ENCODE measurements around the gene LUC7L2.
"Not testable (repeated sequence)": the region's sequence is repeated elsewhere in the genome, so short reads cannot be mapped to it uniquely, and the experiment has no call there.

Gene LUC7L2

GRCh38 chr7:139359366-139360209 is at the start of gene LUC7L2:
Gene LUC7L2, plus strand, starts transcription at chr7:139359894. Its CDS starts 368 bp downstream, at chr7:139360262.
- DNase-seq = peak; percentile 98

GRCh38 chr7:139317939-139318505 is 41.7 kb upstream of the LUC7L2 start:
- no peak for DNase-seq

GRCh38 chr7:139321071-139321745 is 38.5 kb upstream of the LUC7L2 start:
- DNase-seq = no peak

- not testable (repeated sequence) for DNase-seq
Measured at GRCh38 chr7:139324709-139325108, 35.0 kb upstream of the LUC7L2 start.

DNA sequence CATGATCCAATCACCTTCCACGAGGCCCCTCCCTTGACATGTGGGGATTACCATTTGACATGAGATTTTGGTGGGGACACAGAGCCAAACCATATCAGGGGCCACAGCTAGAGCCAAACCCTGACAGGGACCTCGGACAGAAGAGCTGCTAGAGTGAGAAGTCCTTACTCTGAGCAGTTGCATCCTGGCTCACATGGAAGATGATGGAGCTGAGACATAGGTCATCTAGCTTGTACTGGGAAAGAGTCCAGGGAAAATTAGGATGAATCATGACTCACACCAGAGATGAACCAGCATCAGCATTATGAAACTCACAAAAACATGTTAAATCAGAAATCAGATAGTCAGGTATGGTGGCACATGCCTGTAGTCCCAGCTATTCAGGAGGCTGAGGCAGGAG is 31.3 kb upstream of the LUC7L2 start:
- peak; percentile 70 for DNase-seq

GRCh38 chr7:139329119-139329518 is 30.6 kb upstream of the LUC7L2 start:
- DNase-seq = no peak

DNA sequence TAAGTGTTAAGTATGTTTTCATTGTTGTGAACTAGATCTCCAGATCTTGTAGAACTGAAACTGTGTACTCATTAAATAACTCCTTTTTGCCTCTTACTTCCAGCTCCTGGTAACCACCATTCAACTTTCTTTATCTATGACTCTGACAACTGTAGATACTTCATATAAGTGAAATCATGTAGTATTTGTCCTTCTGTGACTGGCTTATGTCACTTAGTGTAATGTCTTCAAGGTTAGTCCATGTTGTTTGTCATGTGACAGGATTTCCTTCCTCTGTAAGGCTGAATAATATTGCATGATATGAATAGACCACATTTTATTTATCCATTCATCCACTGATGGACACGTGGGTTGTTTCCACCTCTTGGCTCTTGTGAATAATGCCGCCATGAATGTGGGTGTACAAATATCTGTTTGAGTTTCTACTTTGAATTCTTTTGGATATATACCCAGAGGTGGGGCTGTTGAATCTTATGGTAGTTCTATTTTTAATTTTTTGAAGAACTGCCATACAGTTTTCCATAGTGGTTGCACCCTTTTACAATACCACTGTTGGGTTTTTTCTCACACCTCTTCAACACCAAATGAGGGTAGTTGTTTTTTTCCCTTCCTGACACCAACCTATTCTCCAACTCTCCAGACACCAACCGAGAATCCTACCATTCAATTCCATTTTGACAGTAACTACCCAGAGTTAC is 29.2 kb upstream of the LUC7L2 start:
- no peak for DNase-seq

DNA sequence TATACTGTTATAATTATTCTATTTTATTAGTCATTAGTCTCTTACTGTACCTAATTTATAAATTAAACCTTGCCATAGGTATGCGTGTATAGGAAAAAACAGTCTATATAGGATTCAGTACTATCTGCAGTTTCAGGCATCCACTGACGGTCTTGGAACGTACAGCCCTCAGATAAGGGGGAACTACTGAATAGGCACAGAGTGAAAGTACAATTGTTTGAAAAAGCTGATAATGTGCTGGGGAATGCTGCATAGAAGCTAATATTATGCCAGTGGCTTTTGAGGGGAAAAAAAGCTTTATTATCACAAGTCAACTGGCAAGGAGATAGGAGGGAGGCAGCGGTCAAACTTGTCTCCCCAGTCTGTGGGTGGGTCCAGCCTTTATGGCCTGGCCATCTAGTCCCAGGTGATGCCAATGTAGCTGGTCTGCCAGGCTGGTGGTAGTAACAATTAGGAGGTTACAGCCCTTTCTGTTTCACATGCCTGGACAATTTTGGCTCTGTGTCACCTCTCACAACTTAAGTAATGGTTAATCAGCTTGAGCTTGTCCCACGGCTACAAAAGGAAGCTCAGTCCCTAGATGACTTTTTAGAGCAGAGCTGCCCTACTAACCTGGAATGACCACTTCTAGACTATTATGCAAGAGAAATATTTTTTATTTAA is 26.9 kb upstream of the LUC7L2 start:
- no peak for DNase-seq

- DNase-seq = not testable (repeated sequence)
Measured at GRCh38 chr7:139333443-139333842, 26.3 kb upstream of the LUC7L2 start.

DNA sequence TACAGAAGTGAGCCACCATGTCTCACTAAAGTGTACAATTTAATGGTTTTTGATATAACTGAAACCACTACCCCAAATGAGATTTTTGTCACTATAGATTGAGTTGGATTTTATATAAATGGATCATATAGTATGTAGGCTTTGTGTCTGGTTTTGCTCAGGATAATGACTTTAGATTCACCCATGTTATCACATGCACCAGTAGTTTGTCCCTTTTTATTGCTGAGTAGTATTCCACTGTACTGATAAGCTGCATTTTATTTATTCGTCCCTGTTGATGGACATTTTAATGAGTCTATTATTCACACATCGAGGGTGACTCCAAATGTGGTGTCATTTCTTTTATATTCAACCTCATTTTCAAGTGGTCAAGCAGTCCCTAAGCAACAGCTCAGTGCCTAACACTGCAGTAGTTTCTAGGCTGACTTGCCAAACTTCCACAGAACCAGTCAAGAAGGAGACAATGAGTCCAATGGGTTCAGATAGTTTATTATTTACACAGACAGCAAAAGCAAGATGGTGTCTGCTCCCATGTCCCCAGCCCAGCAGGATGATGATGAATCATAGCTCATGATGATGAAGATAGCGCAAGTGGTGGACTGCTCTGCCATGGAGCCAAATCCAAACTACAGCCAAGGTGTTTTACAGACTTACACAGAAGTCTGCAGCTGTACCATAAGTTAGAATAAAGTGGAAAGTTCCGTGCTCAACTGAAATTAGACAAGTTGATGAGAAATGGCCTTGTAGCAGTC is 25.1 kb upstream of the LUC7L2 start:
- DNase-seq = no peak

DNA sequence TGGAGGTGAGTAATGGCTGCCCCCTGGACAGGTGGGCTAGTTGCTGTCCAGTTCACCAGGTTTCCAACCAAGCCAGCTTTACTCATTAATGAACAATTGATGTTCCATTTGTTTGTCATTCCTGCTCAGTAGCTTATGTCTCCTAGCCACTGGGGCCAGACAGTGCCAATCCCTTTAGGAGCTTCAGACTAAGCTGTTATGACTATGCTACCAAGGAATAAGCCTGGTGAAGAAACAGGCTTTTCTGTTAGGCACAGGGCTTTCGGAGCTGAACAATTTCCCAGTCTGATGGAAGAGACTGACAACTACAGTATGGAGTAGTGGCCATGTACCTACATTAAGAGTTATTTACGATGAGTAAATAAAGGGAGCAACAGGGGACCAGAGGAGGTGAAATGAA is 20.7 kb upstream of the LUC7L2 start:
- no peak for DNase-seq

DNA sequence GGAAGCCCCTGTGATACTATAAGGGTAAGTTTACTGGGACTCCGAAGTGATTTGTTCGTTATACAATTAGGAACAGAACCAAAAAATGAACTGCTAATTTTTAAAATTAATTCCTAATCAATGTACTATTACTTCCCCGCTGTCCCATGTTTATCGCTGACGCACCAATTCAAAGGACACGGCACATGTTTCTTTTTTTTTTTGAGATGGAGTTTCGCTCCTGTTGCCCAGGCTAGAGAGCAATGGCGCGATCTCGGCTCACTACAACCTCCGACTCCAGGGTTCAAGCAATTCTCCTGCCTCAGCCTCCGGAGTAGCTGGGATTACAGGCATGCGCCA is 20.0 kb upstream of the LUC7L2 start:
- no peak for DNase-seq

GRCh38 chr7:139340037-139340807 is 19.5 kb upstream of the LUC7L2 start:
- DNase-seq = peak; percentile 99

GRCh38 chr7:139340808-139341057 is 19.0 kb upstream of the LUC7L2 start:
- DNase-seq = peak; percentile 62

- DNase-seq = peak; percentile 78
Measured at GRCh38 chr7:139341058-139341775, 18.5 kb upstream of the LUC7L2 start, which contains the start of gene FMC1. Gene FMC1, plus strand, starts transcription at chr7:139341337. Its CDS starts 48 bp downstream, at chr7:139341385.

- DNase-seq = no peak
Measured at GRCh38 chr7:139341776-139342226, 17.9 kb upstream of the LUC7L2 start.

DNA sequence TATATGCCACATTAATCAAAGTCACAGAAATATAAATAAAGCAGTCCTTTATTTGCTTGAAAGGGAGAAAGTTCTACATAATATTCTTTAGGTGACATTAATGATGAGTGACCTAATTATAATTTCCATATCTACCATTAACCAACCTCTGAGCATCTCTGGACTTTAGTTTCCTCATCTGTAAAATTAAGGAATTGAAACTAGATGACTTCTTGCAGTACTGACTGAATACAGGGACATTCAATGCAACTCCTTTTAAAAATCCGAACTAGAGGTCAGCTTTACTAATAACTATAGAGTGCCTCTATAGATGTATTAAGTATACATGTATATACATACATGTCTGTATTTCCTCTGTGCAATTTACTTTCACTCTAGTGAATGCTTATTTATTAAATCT is 14.7 kb upstream of the LUC7L2 start:
- DNase-seq = no peak

DNA sequence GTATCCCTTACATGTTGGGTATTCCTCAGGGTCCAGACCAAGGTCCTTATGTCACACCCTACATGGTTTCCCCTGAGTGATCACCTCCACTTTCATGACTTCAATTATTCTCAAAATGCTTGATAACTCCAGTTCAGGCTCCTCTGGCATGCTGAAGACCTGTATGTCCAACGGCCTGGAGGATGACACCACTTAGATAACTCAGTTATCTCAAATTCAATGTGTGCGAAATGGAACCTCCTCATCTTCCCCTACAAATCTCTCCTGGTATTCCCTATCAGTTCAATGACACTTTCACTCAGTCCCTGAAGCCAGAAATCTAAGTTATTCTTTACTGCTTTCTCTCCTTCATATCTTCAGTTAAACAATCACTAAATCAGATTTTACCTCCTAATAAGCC is 8.7 kb upstream of the LUC7L2 start:
- no peak for DNase-seq

- no peak for DNase-seq
Measured at GRCh38 chr7:139354729-139355128, 5.0 kb upstream of the LUC7L2 start.

DNA sequence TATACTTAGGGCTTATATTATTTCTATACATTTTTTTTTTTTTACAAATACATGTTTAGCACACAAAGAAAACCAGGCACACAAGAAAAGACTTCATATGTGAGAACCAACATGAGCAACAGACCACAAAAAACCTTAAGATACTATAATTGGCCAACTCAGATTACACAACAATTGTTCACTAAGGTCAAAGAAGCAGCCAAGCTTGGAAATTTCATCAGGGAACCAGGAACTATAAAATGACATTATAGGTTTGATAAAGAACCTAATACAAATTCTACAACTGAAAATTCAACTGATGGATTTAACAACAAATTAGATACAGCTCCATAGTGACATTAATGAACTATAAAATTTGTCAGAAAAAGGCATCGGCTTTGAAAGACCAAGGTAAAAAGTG is 4.4 kb upstream of the LUC7L2 start:
- DNase-seq = no peak
